Sigmoid colon (tissue), 7 donors: Measurements from ENCODE around the gene SOX14. TPM values are rescaled to one million over a fixed set of nuclear protein-coding genes. Genes with fewer than 3 reads are reported as not detected.

Experiments used
- DNase-seq: peaks from one replicate; pipeline ENCODE4 v3.0.0-alpha.2; 2019
- H3K27ac ChIP-seq, 4 donors: fragments of 200-600 bp; sonication (generic); one replicate each; pipeline ENCODE4 v1.5.1; 2016 to 2019; ENCODE audit warnings: mild to moderate bottlenecking in 1 of 4
- H3K27me3 ChIP-seq, 3 donors: fragments of 200-600 bp; sonication (generic); one replicate each; pipeline ENCODE4 v1.5.1; 2019; ENCODE audit warnings: mild to moderate bottlenecking in 1 of 3
- H3K36me3 ChIP-seq, 4 donors: fragments of 200-600 bp; sonication (generic); one replicate each; pipeline ENCODE4 v1.5.1; 2016 to 2019
- H3K4me1 ChIP-seq, 4 donors: fragments of 200-600 bp; sonication (generic); one replicate each; pipeline ENCODE4 v1.5.1; 2017 to 2019
- H3K4me3 ChIP-seq, 4 donors: fragments of 200-600 bp; sonication (generic); one replicate each; pipeline ENCODE4 v1.5.1; 2017 to 2019; ENCODE audit warnings: mild to moderate bottlenecking in 2 of 4, moderate library complexity in 1 of 4
- H3K9me3 ChIP-seq, 4 donors: fragments of 200-600 bp in 3 of 4; sonication (generic) in 3 of 4; one replicate each; pipeline versions ENCODE4 v1.5.1 to v1.6.1; 2013 to 2019
- CTCF ChIP-seq, 4 experiments: fragments of 450-650 bp in 3 of 4; fragments of 200-600 bp in 1 of 4; IDR thresholded peaks; one replicate each; pipeline ENCODE4 v1.5.1; 2016 to 2019; ENCODE audit warnings: antibody characterized with exemption in 4 of 4, mild to moderate bottlenecking in 3 of 4, moderate library complexity in 2 of 4
- EP300 ChIP-seq, 4 donors: sonication (generic); formaldehyde crosslinking; IDR thresholded peaks; one replicate each; pipeline ENCODE4 v1.6.1; 2017; ENCODE audit warnings: antibody characterized with exemption in 4 of 4
- POLR2A ChIP-seq, 2 donors: fragments of 450-650 bp; IDR thresholded peaks; one replicate each; pipeline ENCODE4 v1.6.1; 2016; ENCODE audit warnings: antibody characterized with exemption in 2 of 2, mild to moderate bottlenecking in 2 of 2, moderate library complexity in 2 of 2
- POLR2AphosphoS5 ChIP-seq, 4 donors: sonication (generic); formaldehyde crosslinking; IDR thresholded peaks; one replicate each; pipeline ENCODE4 v1.6.1; 2017; ENCODE audit warnings: antibody characterized with exemption in 4 of 4
- WGBS, 2 donors: extraction: QIAGEN DNeasy Blood & Tissue Kit; methylation state at CpG; one replicate each; pipeline ENCODE4 v1.1.7; 2013; 5-methylcytosine and 5-hydroxymethylcytosine counted together
- intact Hi-C: fragments of 100-400 bp; cut with DNase I; formaldehyde crosslinking; loops from one replicate; pipeline ENCODE4 v1.15.1; 2023
- polyA plus RNA-seq, 3 donors: library from polyadenylated mRNA; stranded (reverse); fragments of 200-250 nt; gene quantifications; one replicate each; pipeline ENCODE4 v1.2.3, GENCODE V29; 2013
- total RNA-seq, 4 donors: library from RNA; depleted of rRNA; stranded (reverse); fragments of >200 nt; gene quantifications; one replicate each; pipeline ENCODE4 v1.1.0, GENCODE V29; 2016
- donor health status: healthy with polysubstance abuse.
- donor health status: Bipolar disorder and iron deficiency.
- donor health status: healthy.

Gene SOX14
- total and polyA plus RNA-seq, 7 donors: not detected

- no peak overlapping the region for H3K4me3 ChIP-seq
- intact Hi-C loops: no loop called here
- H3K4me1 ChIP-seq: peaks cover 0 to 54% (median 46%) of the 10 kb centered on the region in 4 donors
- TF ChIP-seq EP300 (IDR thresholded peaks at IDR 0.05) (no peak), POLR2AphosphoS5 (IDR thresholded peaks at IDR 0.05) (no peak), POLR2A (IDR thresholded peaks at IDR 0.05) (no peak), CTCF (IDR thresholded peaks at IDR 0.05) (no peak)
- peaks cover 59 to 100% (median 94%) of the 10 kb centered on the region in 3 donors for H3K27me3 ChIP-seq
- no peak for DNase-seq
- H3K9me3 ChIP-seq: no peaks in the 10 kb centered on the region
- WGBS, 2 donors: 4% methylated on average over 27 of the region's 27 CpGs
- no peak overlapping the region for H3K27ac ChIP-seq
- H3K36me3 ChIP-seq: no peaks in the 10 kb centered on the region
These were observed 1.4 kb downstream of the SOX14 start for GRCh38 chr3:137765310-137766033.

- 5 to 10% methylated on average over 21 of the region's 21 CpGs for WGBS, 2 donors
- H3K4me1 ChIP-seq: peaks cover 0 to 62% (median 53%) of the 10 kb centered on the region in 4 donors
- no peak for DNase-seq
- H3K36me3 ChIP-seq: no peaks in the 10 kb centered on the region
- intact Hi-C loops: no loop called here
- no peak overlapping the region for H3K4me3 ChIP-seq
- TF ChIP-seq CTCF (IDR thresholded peaks at IDR 0.05) (no peak), POLR2AphosphoS5 (IDR thresholded peaks at IDR 0.05) (no peak), EP300 (IDR thresholded peaks at IDR 0.05) (no peak), POLR2A (IDR thresholded peaks at IDR 0.05) (no peak)
- H3K27me3 ChIP-seq: peaks cover 65 to 100% (median 96%) of the 10 kb centered on the region in 3 donors
- H3K27ac ChIP-seq: no peak overlapping the region
- H3K9me3 ChIP-seq: no peaks in the 10 kb centered on the region
These were observed 2.1 kb downstream of the SOX14 start for GRCh38 chr3:137766041-137766875.

- Histone ChIP-seq H3K4me3 (no peak overlapping the region), H3K36me3 (no peaks in the 10 kb centered on the region), H3K4me1 (peaks cover 0 to 69% (median 61%) of the 10 kb centered on the region in 4 donors), H3K27ac (no peak overlapping the region), H3K9me3 (no peaks in the 10 kb centered on the region), H3K27me3 (peaks cover 72 to 100% (median 96%) of the 10 kb centered on the region in 3 donors)
- no peak for DNase-seq
- intact Hi-C loops: no loop called here
- no peak for TF ChIP-seq POLR2AphosphoS5 (IDR thresholded peaks at IDR 0.05)
- no peak for TF ChIP-seq EP300 (IDR thresholded peaks at IDR 0.05)
- TF ChIP-seq POLR2A (IDR thresholded peaks at IDR 0.05): no peak
- no peak for TF ChIP-seq CTCF (IDR thresholded peaks at IDR 0.05)
- WGBS, 2 donors: 3 to 9% methylated on average over 22 of the region's 22 CpGs
These were observed 2.9 kb downstream of the SOX14 start for GRCh38 chr3:137766876-137767537.

- no peak overlapping the region for H3K27ac ChIP-seq
- no peaks in the 10 kb centered on the region for H3K36me3 ChIP-seq
- intact Hi-C loops: no loop called here
- H3K27me3 ChIP-seq: peaks cover 71 to 100% (median 93%) of the 10 kb centered on the region in 3 donors
- DNase-seq: no peak
- 4% methylated on average over 36 of the region's 36 CpGs for WGBS, 2 donors
- TF ChIP-seq POLR2A (IDR thresholded peaks at IDR 0.05) (no peak), CTCF (IDR thresholded peaks at IDR 0.05) (no peak), EP300 (IDR thresholded peaks at IDR 0.05) (no peak), POLR2AphosphoS5 (IDR thresholded peaks at IDR 0.05) (no peak)
- H3K9me3 ChIP-seq: no peaks in the 10 kb centered on the region
- peaks cover 0 to 72% (median 62%) of the 10 kb centered on the region in 4 donors for H3K4me1 ChIP-seq
- peak overlapping the region in 3 of 4 donors; percentile 30 to 41 (median 41) for H3K4me3 ChIP-seq
These were observed 3.6 kb downstream of the SOX14 start for GRCh38 chr3:137767538-137768360.
